ENCODE measurements around the gene GAS6.
A peak's percentile ranks its signal among the peaks of the same experiment; 100 is the strongest.
"Not testable (repeated sequence)": the region's sequence is repeated elsewhere in the genome, so short reads cannot be mapped to it uniquely, and the experiment has no call there.

GAS6 gene

GRCh38 chr13:113863524-113864272 is at the start of gene GAS6:
Gene GAS6 (minus strand): TSS chr13:113864076. CDS start chr13:113863920, 156 bp downstream.
- DNase-seq (ENCODE audit: low read depth), result no peak

GRCh38 chr13:113913408-113913807 is 49.5 kb upstream of the GAS6 start:
- not testable (repeated sequence) for DNase-seq (ENCODE audit: low read depth)

- no peak for DNase-seq (ENCODE audit: low read depth)
Observed at GRCh38 chr13:113912596-113912995, 48.7 kb upstream of the GAS6 start.

- DNase-seq (ENCODE audit: low read depth), result no peak
Observed at GRCh38 chr13:113907635-113908617, 44.0 kb upstream of the GAS6 start.

GRCh38 chr13:113906571-113906970 is 42.7 kb upstream of the GAS6 start:
- no peak for DNase-seq (ENCODE audit: low read depth)

- DNase-seq (ENCODE audit: low read depth), result no peak
Observed at GRCh38 chr13:113905942-113906341, 42.1 kb upstream of the GAS6 start.

GRCh38 chr13:113905018-113905417 is 41.1 kb upstream of the GAS6 start:
- DNase-seq (ENCODE audit: low read depth), result no peak

- no peak for DNase-seq (ENCODE audit: low read depth)
Observed at GRCh38 chr13:113904411-113904810, 40.5 kb upstream of the GAS6 start.

- DNase-seq (ENCODE audit: low read depth), result no peak
Observed at GRCh38 chr13:113903912-113904311, 40.0 kb upstream of the GAS6 start.

GRCh38 chr13:113902986-113903775 is 39.3 kb upstream of the GAS6 start:
- DNase-seq (ENCODE audit: low read depth), result peak; percentile 67

GRCh38 chr13:113902481-113902880 is 38.6 kb upstream of the GAS6 start:
- no peak for DNase-seq (ENCODE audit: low read depth)

GRCh38 chr13:113901642-113902041 is 37.8 kb upstream of the GAS6 start:
- DNase-seq (ENCODE audit: low read depth), result no peak

- no peak for DNase-seq (ENCODE audit: low read depth)
Observed at GRCh38 chr13:113901231-113901630, 37.4 kb upstream of the GAS6 start.

- DNase-seq (ENCODE audit: low read depth), result no peak
Observed at GRCh38 chr13:113900646-113901045, 36.8 kb upstream of the GAS6 start.

GRCh38 chr13:113898391-113898790 is 34.5 kb upstream of the GAS6 start:
- DNase-seq (ENCODE audit: low read depth), result no peak

- no peak for DNase-seq (ENCODE audit: low read depth)
Observed at GRCh38 chr13:113897966-113898365, 34.1 kb upstream of the GAS6 start.

GRCh38 chr13:113897161-113897560 is 33.3 kb upstream of the GAS6 start:
- peak; percentile 90 for DNase-seq (ENCODE audit: low read depth)

GRCh38 chr13:113895436-113895835 is 31.6 kb upstream of the GAS6 start:
- no peak for DNase-seq (ENCODE audit: low read depth)

GRCh38 chr13:113890774-113891480 is 27.1 kb upstream of the GAS6 start:
- no peak for DNase-seq (ENCODE audit: low read depth)

- no peak for DNase-seq (ENCODE audit: low read depth)
Observed at GRCh38 chr13:113889467-113889866, 25.6 kb upstream of the GAS6 start.

GRCh38 chr13:113888701-113889330 is 24.9 kb upstream of the GAS6 start:
- no peak for DNase-seq (ENCODE audit: low read depth)

Data from GM04504 (cell line).